ENCODE measurements around the gene ANKLE2. TPM values are rescaled to one million over a fixed set of nuclear protein-coding genes. Genes with fewer than 3 reads are reported as not detected.

Gene ANKLE2
- 67.2 to 86.2 TPM (median 82.7 TPM) in 5 replicates for total RNA-seq (2022; extraction: Qiagen RNA extraction; ENCODE audit: low read depth)

DNA sequence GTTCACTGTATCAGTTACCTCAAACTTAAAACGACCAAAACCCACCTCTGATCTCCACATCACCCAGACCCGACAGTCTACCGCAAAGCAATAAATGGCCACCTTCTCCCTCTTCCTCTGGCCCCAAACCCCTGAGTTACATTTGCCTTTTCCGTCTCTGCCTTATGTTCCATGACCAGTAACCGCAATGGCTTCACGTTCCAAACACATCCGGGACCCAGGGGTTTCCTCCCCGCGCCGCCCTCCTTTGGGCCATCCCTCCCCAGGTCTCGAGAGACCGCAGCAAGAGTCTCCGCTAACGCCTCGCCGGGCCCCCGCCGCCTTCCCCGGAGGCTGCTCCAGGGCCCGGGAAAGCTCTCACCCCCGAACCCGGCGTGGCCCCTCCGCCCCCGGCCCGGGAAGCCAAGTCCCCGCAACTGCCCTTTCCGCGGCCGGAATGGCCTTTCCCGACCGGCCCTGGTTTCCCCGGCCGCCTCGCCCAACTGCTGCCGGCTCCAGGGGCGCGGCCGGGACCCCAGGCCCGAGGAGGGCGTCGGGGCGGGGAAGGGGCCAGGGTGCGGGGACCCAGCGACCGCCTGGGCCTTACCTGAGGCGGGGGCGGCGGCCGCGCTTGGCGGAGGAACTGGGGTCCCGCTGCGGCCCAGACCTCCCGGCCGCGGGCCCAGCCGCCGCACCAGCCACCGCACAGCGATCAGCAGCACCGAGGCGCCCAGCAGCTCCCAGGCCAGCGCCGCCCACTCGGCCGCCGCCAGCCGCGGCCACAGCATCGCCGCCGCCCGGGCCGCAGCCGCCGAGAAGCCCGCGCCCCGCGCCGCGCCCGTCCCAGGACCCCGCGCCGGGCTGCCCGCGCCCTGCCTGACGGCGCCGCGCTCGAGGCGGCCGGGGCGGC, at the start of gene ANKLE2:
Gene ANKLE2, minus strand, starts transcription at position 801 of the 889 bp plus-strand sequence. Its CDS starts 34 bp downstream, at position 767.

DNA sequence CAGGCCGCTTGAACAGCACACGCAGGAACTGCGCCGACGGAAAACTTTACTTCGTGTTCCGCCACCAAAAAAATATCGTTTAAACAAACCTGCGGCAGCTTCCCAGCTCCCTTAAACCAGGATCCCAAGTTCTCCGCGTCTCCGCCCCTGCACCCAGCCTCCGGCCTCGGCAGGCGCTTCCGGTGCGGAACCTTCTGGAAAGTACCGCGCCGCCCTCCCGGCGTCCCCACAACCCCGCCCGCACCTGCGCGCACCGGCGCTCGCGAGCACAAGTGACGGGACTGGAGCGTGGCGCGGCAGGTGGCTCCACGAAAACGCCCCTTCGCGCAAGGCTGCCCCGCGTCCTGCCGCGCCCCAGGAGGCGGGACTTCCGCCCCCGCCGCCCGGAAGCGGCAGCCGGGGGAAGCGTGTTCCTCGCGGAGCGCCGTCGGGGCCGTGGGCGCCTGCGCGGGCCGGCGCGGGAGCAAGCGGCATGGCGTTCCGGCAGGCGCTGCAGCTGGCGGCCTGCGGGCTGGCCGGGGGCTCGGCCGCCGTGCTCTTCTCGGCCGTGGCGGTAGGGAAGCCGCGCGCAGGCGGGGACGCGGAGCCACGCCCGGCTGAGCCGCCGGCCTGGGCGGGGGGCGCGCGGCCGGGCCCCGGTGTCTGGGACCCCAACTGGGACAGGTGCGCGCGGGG, 51.1 kb downstream of the ANKLE2 start, which contains the start of gene PGAM5:
Gene PGAM5, plus strand, starts transcription at position 438 of the 675 bp plus-strand sequence. Its CDS starts 35 bp downstream, at position 473.

GRCh38 chr12:132687211-132688164, 74.1 kb downstream of the ANKLE2 start, which contains the start of the genes POLE and PXMP2:
POLE (minus strand) TSS chr12:132687342; CDS start chr12:132687315, 27 bp downstream.
PXMP2 (plus strand) TSS chr12:132687587; CDS start chr12:132687671, 84 bp downstream.

Other genes with a start within 250 kb of the ANKLE2 start
- gene LRCOL1, start 151.2 kb downstream of the ANKLE2 start, total RNA-seq (2022; extraction: Qiagen RNA extraction; ENCODE audit: low read depth) = not detected in 5 replicates
- not detected in 5 replicates for gene P2RX2, start 143.1 kb downstream of the ANKLE2 start, total RNA-seq (2022; extraction: Qiagen RNA extraction; ENCODE audit: low read depth)
- 46.1 to 50.9 TPM (median 47.5 TPM) in 5 replicates for gene POLE, start 74.5 kb downstream of the ANKLE2 start, total RNA-seq (2022; extraction: Qiagen RNA extraction; ENCODE audit: low read depth)
- gene PXMP2, start 74.2 kb downstream of the ANKLE2 start, total RNA-seq (2022; extraction: Qiagen RNA extraction; ENCODE audit: low read depth) = 18.4 to 34.0 TPM (median 30.9 TPM) in 5 replicates
- gene PGAM5, start 51.0 kb downstream of the ANKLE2 start, total RNA-seq (2022; extraction: Qiagen RNA extraction; ENCODE audit: low read depth) = 37.7 to 59.9 TPM (median 56.8 TPM) in 5 replicates
- gene GOLGA3, start 67.0 kb upstream of the ANKLE2 start, total RNA-seq (2022; extraction: Qiagen RNA extraction; ENCODE audit: low read depth) = 16.7 to 25.7 TPM (median 23.4 TPM) in 5 replicates
- 19.9 to 26.7 TPM (median 21.7 TPM) in 5 replicates for gene CHFR, start 125.8 kb upstream of the ANKLE2 start, total RNA-seq (2022; extraction: Qiagen RNA extraction; ENCODE audit: low read depth)
- 2.4 to 4.3 TPM (median 3.8 TPM) in 5 replicates for gene ZNF605, start 194.5 kb upstream of the ANKLE2 start, total RNA-seq (2022; extraction: Qiagen RNA extraction; ENCODE audit: low read depth)
- 6.8 to 10.0 TPM (median 7.6 TPM) in 5 replicates for gene ZNF26, start 224.5 kb upstream of the ANKLE2 start, total RNA-seq (2022; extraction: Qiagen RNA extraction; ENCODE audit: low read depth)